Activated effector memory CD4-positive, alpha-beta T cell treated with Interleukin-2 at 50 U/mL for 16 hours (primary cell): ENCODE data around the gene FMNL2.
"Not testable (repeated sequence)": the region's sequence is repeated elsewhere in the genome, so short reads cannot be mapped to it uniquely, and the experiment has no call there.

Source experiments
- DNase-seq: peaks from one replicate; pipeline ENCODE4 v3.0.0-alpha.2; 2020

The FMNL2 gene

DNA sequence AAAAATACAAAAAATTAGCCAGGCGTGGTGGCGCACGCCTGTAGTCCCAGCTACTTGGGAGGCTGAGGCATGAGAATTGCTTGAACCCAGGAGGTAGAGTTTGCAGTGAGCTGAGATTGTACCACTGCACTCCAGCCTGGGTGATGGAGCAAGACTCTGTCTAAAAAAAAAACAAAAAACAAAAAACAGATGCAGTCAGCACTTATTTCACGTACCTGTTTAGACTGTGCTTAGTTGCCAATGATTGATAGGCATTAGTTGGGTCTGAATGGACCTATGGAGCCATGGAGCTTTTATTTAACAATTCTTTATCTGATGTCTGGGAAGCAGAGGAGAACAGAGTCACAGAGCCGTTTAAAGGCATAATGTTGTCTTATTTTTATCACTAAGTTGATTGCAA lies 139.5 kb downstream of the FMNL2 start:
- not testable (repeated sequence) for DNase-seq

DNA sequence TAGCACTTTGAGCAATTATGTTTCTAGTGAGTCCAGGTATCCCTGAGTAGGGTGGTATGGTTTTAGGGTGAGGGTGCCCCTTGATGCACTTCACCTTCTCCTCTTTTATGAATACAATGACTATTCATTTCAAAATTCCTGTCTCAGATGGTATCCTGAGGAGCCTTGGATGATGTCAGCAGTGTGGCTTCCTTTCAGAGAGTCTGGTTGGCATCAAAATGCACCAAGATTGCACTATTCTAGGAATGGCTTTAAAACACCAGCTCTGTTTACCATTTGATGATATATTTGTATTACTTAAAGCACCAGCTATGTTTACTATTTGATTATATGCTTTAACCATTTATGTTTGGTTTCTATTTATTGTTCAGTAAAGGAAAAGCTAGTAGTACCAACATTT lies 141.0 kb downstream of the FMNL2 start:
- DNase-seq = no peak

DNA sequence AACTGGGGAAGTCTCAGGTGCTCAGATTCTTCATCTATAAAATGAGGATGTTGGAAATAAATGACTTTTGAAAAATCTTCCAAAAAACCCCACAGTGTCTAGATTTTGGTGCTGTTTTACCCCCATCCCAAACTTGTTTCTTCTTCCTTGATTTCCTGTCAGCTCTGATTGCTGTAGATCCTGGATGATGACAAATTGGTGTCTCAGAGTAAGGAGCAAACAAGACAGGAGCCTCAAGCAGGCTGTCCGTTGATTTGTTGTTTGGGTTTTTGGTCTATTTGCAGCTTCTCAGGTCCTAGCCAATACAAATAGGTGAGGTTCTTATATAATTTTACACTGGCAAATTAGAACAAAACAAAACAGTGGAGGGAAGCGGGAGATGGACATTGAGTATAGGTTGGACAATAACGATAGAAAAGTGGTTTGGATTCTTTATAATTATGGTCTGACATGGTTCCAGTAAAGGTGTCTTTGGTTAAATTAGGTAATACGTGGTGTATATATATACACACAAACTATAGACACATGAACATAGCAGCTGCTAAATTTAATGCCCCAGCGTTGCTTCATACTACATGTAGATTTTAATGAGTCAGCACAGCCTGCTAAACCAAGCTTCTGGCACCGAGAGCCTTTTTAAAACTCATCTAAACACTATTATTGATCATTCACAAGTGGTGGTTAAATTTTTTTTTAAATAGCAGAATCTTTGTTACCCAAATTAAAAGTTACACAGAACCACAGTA lies 142.5 kb downstream of the FMNL2 start:
- DNase-seq = no peak

- no peak for DNase-seq
These were observed 144.3 kb downstream of the FMNL2 start for GRCh38 chr2:152479282-152479681.

- DNase-seq = no peak
These were observed 145.9 kb downstream of the FMNL2 start for GRCh38 chr2:152480821-152481399.

- DNase-seq = no peak
These were observed 147.1 kb downstream of the FMNL2 start for GRCh38 chr2:152481881-152482583.

DNA sequence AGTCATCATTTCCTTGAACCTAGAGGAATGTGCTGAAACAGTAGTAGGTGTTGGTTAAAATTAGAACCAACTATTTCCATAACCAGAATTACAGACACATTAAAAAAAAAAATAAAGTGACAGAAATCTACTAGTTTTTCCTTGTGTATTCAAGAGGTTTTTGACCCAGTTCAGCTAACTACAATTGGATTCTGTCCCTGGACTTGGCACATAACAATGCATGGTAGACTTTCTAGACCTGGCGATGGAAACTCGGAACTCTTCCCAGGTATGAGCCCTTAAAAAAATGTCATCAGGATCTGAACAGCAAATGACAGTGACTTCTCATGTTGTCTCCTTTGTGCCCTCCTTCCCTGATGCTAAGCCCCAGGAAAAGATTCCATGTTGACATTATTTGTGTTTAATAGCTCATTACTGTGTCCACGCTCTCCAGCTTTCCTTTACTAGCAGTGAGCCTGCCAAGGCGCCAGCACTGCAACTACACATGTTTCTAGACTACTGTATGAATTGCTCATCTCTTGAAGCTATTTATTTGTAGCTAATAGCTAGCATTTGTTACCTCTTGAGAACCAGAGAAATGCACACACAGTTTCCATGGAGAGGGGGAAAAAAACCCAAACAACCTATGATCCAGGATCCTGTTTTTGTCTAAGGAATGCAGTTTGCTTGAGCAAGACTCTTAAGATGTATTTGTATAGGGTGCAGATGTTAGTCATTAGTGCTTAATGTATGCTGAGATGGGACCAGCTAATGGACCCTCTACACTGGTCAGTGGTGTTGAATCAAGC lies 148.5 kb downstream of the FMNL2 start:
- DNase-seq = no peak

DNA sequence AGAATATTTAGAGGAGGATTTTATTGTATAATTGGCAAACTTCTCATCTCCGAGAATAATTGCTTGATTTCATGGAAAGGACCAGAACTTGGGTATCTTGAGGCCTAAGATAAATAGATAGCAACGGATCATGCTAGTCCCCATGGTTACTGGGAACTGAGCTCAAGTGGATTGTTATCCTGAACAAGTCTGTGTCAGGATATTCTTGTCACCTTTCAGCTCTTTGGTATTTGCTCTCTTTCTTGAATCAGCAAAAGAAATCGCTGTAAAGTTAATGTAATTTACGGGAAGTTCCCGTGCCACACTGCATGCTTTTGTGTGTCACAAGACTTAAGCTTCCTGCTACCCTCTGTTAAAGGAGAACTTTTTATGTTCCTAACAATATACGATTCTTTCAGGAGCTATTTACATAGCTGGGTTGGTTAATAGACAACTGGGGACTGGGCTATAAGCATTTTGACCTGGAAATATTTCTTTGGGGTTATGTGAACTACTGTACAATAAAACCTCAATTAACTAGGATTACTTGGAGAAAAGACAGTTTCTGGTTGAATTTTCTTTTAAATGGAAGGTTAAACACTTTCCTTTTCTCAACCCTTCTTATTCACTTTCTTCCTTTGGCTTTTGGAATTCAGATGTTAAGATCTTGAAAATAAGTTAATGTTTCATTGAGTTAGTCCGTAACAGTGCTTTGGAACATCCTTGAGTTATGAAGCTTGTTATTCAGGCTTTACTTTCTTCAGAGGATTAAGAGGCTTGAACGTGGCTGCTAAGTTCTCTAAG lies 151.2 kb downstream of the FMNL2 start:
- no peak for DNase-seq

DNA sequence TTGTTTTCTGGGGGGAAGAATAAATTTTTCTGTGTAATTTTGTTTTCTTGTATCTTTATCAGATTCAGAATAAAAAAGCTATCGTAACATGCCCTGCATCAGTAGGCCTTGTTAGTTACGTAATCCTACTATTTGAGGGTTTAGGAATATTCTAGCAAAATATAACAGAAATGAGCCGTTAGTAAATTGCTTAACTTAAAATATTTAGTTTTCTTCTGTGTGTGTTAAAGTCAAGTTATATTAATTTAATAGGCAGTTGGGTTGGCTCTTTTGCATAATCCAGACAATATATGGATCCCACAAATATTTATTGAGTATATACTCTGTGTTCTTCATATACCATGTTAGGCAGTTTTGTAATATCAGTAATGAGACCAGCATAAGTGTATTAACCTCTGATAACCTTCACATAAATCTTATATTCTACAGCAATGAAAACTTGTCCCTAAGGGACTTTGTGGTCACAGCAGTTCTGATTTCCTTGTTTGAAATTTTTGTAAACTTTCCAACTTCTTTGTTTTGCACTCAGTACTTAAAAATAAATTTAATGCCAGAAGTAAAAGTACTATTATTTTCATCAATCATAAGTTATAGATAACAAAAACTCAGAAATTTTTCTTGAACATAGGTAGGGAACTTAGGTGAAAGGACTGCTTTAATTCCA lies 151.9 kb downstream of the FMNL2 start:
- no peak for DNase-seq

GRCh38 chr2:152488075-152488474 lies 153.1 kb downstream of the FMNL2 start:
- no peak for DNase-seq

- no peak for DNase-seq
These were observed 154.4 kb downstream of the FMNL2 start for GRCh38 chr2:152489364-152489763.

DNA sequence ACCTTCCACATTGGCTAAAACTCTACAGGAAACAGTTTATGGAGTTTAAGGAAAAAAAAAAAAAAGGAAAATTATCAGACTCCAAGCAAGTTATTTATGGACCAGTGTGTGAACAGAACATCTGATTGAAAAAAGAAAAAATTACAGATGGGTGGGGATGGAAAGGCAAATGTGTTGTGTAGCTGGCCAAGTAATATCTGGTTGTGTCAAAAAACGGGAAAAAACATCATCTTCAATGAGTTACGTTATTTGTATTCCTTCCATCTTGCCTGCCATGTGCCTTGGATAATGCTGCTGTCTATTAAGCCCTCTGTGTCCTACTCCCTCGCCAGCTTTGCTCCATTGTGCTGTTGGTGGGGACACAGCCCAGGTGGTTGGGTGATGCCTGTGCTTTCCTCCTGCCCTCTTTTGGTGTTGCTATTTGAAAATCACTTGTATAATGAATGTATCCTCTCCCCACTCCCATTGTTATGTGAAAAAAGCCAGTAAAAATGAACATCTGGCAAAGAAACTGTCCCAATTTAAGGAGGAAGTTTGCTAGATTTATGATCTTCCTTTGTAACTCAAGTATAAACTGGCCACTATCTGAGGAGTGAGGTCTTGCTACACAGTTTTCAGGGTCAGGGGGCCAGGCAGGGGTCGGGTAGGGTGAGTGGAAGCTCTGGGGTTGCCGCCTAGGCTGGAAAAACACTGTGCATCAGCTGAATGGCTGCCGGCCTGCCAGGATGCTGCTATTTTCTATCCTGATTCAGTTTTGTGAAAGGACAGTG lies 155.9 kb downstream of the FMNL2 start:
- no peak for DNase-seq

DNA sequence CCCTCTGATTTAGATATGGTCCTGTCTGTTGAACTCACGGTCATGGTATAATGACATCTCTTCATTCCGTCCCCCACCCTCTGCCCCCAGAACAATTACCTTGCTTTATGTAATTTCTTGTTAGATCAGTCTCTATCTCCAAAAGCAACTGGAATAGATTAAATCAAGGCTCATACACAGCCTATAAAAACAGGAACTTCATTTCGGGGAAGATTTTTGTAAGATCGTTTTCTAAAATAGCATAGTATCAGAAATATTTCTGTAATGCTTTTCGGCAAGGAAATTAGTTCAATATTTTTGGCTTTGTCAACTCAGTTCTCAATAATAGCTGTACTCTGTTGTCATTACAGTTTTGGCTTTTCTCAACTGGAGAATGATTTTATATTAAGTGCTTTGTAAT lies 157.2 kb downstream of the FMNL2 start:
- no peak for DNase-seq

DNA sequence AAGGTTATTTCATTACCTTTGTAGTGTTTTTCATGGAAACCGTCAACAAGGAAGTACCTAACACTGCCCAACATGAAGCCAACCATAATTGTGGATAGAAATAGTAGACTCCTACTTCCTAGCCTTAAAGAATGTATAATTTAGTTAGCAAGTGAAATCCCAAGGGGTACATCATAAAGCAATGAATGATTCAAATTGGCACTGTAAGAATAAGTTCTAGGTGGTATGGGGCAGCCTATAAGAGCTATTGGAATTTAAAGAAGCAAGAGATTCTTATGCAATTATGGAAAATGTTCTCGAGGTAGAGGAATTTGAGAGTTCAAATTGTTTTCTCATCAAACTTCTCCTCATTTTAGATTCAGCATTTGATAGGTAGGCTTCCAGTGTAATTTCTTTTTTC lies 157.9 kb downstream of the FMNL2 start:
- DNase-seq = no peak

DNA sequence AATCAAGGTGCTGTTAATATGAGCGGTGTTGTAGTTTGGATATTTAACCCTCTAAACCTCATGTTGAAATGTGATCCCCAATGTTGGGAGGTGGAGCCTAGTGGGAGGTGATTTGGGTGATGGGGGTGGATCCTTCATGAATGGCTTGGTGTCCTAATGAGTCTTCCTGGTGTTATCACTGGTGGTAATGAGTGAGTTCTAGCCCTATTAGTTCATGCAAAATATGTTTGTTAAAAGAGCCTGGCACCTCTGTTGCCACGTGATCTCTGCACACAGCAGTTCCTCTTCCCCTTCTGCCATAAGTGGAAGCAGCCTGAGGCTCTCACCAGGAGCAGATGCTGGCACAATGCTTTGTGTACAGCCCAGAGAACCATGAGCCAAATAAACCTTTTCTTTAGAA lies 158.4 kb downstream of the FMNL2 start:
- DNase-seq = no peak

DNA sequence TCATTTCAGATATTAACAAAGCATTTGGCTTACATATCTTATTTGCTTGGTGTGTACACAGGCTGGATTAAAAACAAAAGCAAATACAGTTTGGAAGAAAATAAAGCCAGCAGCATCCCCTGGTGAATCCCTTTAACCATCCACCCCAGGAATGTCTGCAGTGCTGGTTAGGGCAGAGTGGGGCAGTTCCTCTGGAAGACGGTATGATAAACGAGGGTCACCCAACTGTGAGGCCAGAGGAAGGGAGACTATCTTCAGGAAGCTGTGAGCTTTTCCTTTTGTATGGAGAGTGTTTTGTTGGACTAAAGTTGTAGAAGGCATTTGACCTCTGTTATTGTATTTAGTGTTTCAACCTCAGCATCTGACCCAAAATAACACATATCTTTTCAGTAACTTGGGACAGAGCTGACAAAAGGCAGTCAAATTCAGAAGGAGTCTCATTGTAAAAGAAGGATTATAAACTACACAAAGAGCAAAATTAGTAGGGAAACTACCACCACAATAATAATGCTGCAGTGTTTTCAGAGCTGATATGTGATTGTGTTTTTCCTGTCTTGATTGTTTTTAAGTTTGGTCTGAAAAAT lies 159.1 kb downstream of the FMNL2 start:
- no peak for DNase-seq

GRCh38 chr2:152496371-152496770 lies 161.4 kb downstream of the FMNL2 start:
- DNase-seq = no peak

DNA sequence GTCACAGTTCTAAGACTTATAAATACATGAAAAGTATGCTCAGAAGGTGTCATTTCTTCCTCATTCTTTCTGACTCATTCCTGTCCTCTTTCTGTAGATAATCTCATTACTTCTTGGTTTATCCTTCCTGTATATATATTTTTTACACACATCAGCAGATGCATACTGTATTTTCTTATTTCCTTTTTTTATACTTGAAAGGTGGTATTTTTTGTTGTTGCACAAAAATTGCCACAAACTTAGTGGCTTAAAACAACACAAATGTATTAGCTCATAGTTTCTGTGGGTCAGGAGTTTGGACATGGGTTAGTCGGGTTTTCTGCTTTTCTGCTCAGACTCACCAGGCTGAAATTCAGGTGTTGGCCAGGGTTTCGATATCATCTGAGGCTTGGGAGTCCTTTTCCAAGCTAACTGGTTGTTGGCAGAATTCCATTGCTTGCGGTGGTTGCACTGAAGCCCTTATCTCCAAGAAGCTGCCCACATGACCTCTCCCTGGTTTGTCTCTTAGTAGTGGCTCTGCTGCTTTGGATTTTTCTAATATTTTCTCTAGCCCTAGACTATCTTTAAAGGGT lies 162.6 kb downstream of the FMNL2 start:
- DNase-seq = no peak

DNA sequence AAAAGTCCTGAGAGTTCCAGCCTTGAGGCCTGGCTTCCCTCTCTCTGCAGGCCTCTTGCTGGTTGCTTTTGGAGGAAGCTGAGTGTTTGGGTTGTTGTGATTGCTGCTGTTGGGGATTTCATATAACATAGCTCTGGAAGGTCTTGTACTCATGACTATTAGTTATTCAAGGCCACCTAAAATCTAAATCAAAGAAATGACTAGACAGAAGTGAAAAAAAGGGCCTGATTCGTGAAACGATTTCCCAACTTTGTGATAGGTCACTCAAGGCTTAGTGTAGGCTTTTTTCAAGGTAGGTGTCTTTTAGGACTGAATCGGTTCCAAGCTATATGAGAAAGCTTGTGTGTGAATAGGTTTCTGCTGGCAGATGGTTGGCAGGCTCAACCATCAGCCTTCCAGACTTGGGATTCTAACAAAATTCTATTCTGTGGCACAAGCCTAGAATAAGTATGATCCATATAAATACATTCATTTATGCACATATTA lies 164.4 kb downstream of the FMNL2 start:
- DNase-seq = no peak
